Nephron progenitor cell (in vitro differentiated cells): ENCODE results near the gene ZNFX1.

Source experiments
- DNase-seq: peaks from one replicate; pipeline ENCODE4 v3.0.0; 2021
- H3K27ac Mint-ChIP-seq: 2 replicates; pipeline ENCODE4 v1.8.0; 2021; ENCODE audit warnings: mild to moderate bottlenecking, moderate library complexity, mixed read lengths
- H3K27me3 Mint-ChIP-seq: 2 replicates; pipeline ENCODE4 v1.8.0; 2021; ENCODE audit warnings: mild to moderate bottlenecking, low read depth, mixed read lengths; ENCODE audit not compliant: poor library complexity
- H3K36me3 Mint-ChIP-seq: 2 replicates; pipeline ENCODE4 v1.8.0; 2021; ENCODE audit warnings: low read depth, mixed read lengths
- H3K4me1 Mint-ChIP-seq: 2 replicates; pipeline ENCODE4 v1.8.0; 2021; ENCODE audit warnings: mixed read lengths
- H3K4me3 Mint-ChIP-seq: 2 replicates; pipeline ENCODE4 v1.8.0; 2021; ENCODE audit warnings: mild to moderate bottlenecking, moderate library complexity, mixed read lengths
- H3K9me3 Mint-ChIP-seq: 2 replicates; pipeline ENCODE4 v1.8.0; 2021; ENCODE audit warnings: mild to moderate bottlenecking, moderate library complexity, mixed read lengths
- CTCF ChIP-seq: fragments of 200-600 bp; sonication (generic); IDR thresholded peaks from 2 replicates; pipeline ENCODE4 v1.5.0; 2021; ENCODE audit warnings: antibody characterized with exemption

Gene ZNFX1

GRCh38 chr20:49278036-49278817 lies at the start of gene ZNFX1:
TSS of gene ZNFX1 (minus strand) at chr20:49278057. CDS start at chr20:49275839, 2,218 bp downstream.
- H3K9me3 Mint-ChIP-seq, result peaks cover 50% of the 10 kb centered on the region
- peak; percentile 97 for DNase-seq
- H3K4me1 Mint-ChIP-seq, result peaks cover 62% of the 10 kb centered on the region
- no peak for TF ChIP-seq CTCF
- H3K27me3 Mint-ChIP-seq, result no peaks in the 10 kb centered on the region
- peak within 1 kb of the TSS; percentile 94 for H3K27ac Mint-ChIP-seq
- H3K36me3 Mint-ChIP-seq, result peaks cover 72% of the 10 kb centered on the region
- peak within 1 kb of the TSS; percentile 95 for H3K4me3 Mint-ChIP-seq

GRCh38 chr20:49326026-49326425 lies 48.2 kb upstream of the ZNFX1 start:
- Mint-ChIP-seq H3K9me3 (no peaks in the 10 kb centered on the region), H3K4me1 (no peaks in the 10 kb centered on the region), H3K4me3 (no peak overlapping the region), H3K27ac (no peak overlapping the region), H3K27me3 (peaks cover 82% of the 10 kb centered on the region), H3K36me3 (no peaks in the 10 kb centered on the region)
- DNase-seq, result no peak
- TF ChIP-seq CTCF, result no peak

- no peak overlapping the region for H3K4me3 Mint-ChIP-seq
- peaks cover 86% of the 10 kb centered on the region for H3K27me3 Mint-ChIP-seq
- H3K36me3 Mint-ChIP-seq, result no peaks in the 10 kb centered on the region
- DNase-seq, result no peak
- no peak overlapping the region for H3K27ac Mint-ChIP-seq
- no peaks in the 10 kb centered on the region for H3K4me1 Mint-ChIP-seq
- no peak for TF ChIP-seq CTCF
- no peaks in the 10 kb centered on the region for H3K9me3 Mint-ChIP-seq
Observed at GRCh38 chr20:49324306-49324705, 46.4 kb upstream of the ZNFX1 start.

GRCh38 chr20:49323622-49324238 lies 45.9 kb upstream of the ZNFX1 start:
- H3K27me3 Mint-ChIP-seq, result peaks cover 87% of the 10 kb centered on the region
- H3K4me3 Mint-ChIP-seq, result no peak overlapping the region
- no peaks in the 10 kb centered on the region for H3K9me3 Mint-ChIP-seq
- H3K4me1 Mint-ChIP-seq, result peaks cover 5% of the 10 kb centered on the region
- H3K27ac Mint-ChIP-seq, result no peak overlapping the region
- no peaks in the 10 kb centered on the region for H3K36me3 Mint-ChIP-seq
- no peak for DNase-seq
- TF ChIP-seq CTCF, result no peak

GRCh38 chr20:49320460-49320859 lies 42.6 kb upstream of the ZNFX1 start:
- Mint-ChIP-seq H3K4me3 (no peak overlapping the region), H3K9me3 (peaks cover 20% of the 10 kb centered on the region), H3K36me3 (no peaks in the 10 kb centered on the region), H3K4me1 (peaks cover 8% of the 10 kb centered on the region), H3K27me3 (peaks cover 97% of the 10 kb centered on the region), H3K27ac (no peak overlapping the region)
- peak; percentile 27 for TF ChIP-seq CTCF
- DNase-seq, result peak; percentile 25
